HG03139 (cell line): ENCODE results near the gene SIGLEC12.
"Not testable (repeated sequence)": the region's sequence is repeated elsewhere in the genome, so short reads cannot be mapped to it uniquely, and the experiment has no call there.

ENCODE experiments used
- ATAC-seq: cut with Tn5 transposase; IDR thresholded peaks from one replicate; pipeline ENCODE4 v1.9.1; 2021; ENCODE audit not compliant: unreplicated experiment

Gene SIGLEC12

GRCh38 chr19:51460164-51460992, 41.2 kb downstream of the SIGLEC12 start:
- no peak for ATAC-seq

- ATAC-seq: no peak
These were observed 42.6 kb downstream of the SIGLEC12 start for GRCh38 chr19:51458899-51459505.

- ATAC-seq: no peak
These were observed 43.5 kb downstream of the SIGLEC12 start, which contains the start of gene SIGLEC8 for GRCh38 chr19:51458051-51458645. SIGLEC8 (minus strand) TSS chr19:51458454; CDS start chr19:51458387, 67 bp downstream.

GRCh38 chr19:51457351-51458013, 44.1 kb downstream of the SIGLEC12 start:
- no peak for ATAC-seq

- ATAC-seq: no peak
These were observed 44.9 kb downstream of the SIGLEC12 start for GRCh38 chr19:51456541-51457290.

GRCh38 chr19:51450730-51451307, 50.8 kb downstream of the SIGLEC12 start:
- no peak for ATAC-seq

GRCh38 chr19:51448411-51449016, 53.1 kb downstream of the SIGLEC12 start:
- ATAC-seq: no peak

- ATAC-seq: no peak
These were observed 53.6 kb downstream of the SIGLEC12 start for GRCh38 chr19:51448011-51448410.

GRCh38 chr19:51447510-51447909, 54.1 kb downstream of the SIGLEC12 start:
- not testable (repeated sequence) for ATAC-seq

GRCh38 chr19:51441410-51442390, 59.9 kb downstream of the SIGLEC12 start:
- peak; percentile 83 for ATAC-seq
